K562 (cell line): ENCODE measurements around the gene TNFSF15. TPM values are rescaled to one million over a fixed set of nuclear protein-coding genes. Genes with fewer than 3 reads are reported as not detected.

ENCODE experiments used
- ATAC-seq: fragments of 200-7000 bp; cut with Tn5 transposase; 3 replicates; pipeline ENCODE4 v1.9.1; 2020; ENCODE audit warnings: moderate library complexity
- BruUV-seq: library from RNA; stranded (reverse); fragments of 400-500 nt; replicated peaks from 2 replicates; lab custom pipeline; 2021; lab: Mats Ljungman, UMichigan
- CTCF ChIA-PET: fragments of 300-600 bp; formaldehyde crosslinking; extraction: SDS; loops from one replicate; lab custom pipeline; 2021; ENCODE audit warnings: low intra/inter-chr PET ratio; lab: Yijun Ruan, JAX
- POLR2A ChIA-PET: fragments of 300-600, 350-650 bp; sonication (Branson Sonifier 250); formaldehyde crosslinking; extraction: SDS; loops from one replicate; lab custom pipeline; 2021; ENCODE audit warnings: antibody characterized with exemption, inconsistent platforms; lab: Yijun Ruan, JAX
- DNase-seq, 4 experiments: peaks; one replicate each; pipeline versions ENCODE4 v3.0.0 to v3.0.0-alpha.2; 2011 to 2018; ENCODE audit warnings: low spot score in 3 of 4, mixed read lengths in 3 of 4; ENCODE audit errors: extremely low read depth in 1 of 4
- FAIRE-seq: peaks from 2 replicates; lab custom pipeline; 2011; peaks lifted over from hg19 to GRCh38; lab: Jason Lieb, UNC
- H2AFZ ChIP-seq: 2 replicates; pipeline ENCODE4 v1.6.0; 2011; ENCODE audit warnings: low read depth, low read length, control low read depth, inconsistent platforms
- H3K27ac ChIP-seq: fragments of 200-600 bp; 3 replicates; pipeline ENCODE4 v1.8.0; 2011; ENCODE audit warnings: low read depth, mild to moderate bottlenecking, control low read depth, inconsistent platforms, low read length, moderate library complexity, mixed read lengths; ENCODE audit errors: extremely low read depth
- H3K27me3 ChIP-seq, 2 experiments: fragments of 300-600 bp in 1 of 2; 2 replicates in 1 of 2; 3 replicates in 1 of 2; pipeline versions ENCODE4 v1.6.0 to v1.8.0; 2011; ENCODE audit warnings: inconsistent platforms in 2 of 2, low read length in 2 of 2, mild to moderate bottlenecking in 1 of 2, mixed read lengths in 1 of 2, moderate library complexity in 1 of 2; ENCODE audit not compliant: control insufficient read depth in 2 of 2, insufficient read depth in 2 of 2
- H3K36me3 ChIP-seq: fragments of 300-600 bp; 3 replicates; pipeline ENCODE4 v1.8.0; 2011; ENCODE audit warnings: mild to moderate bottlenecking, low read length, inconsistent platforms; ENCODE audit not compliant: control insufficient read depth, insufficient read depth
- H3K4me1 ChIP-seq, 2 experiments: fragments of 200-600 bp in 1 of 2; replicated peaks in 1 of 2; 2 replicates in 1 of 2; 3 replicates in 1 of 2; pipeline versions ENCODE4 v1.5.1 to v1.8.0; 2011; ENCODE audit warnings: inconsistent platforms in 2 of 2, low read length in 2 of 2, mild to moderate bottlenecking in 1 of 2, mixed read lengths in 1 of 2, moderate library complexity in 1 of 2; ENCODE audit not compliant: control insufficient read depth in 2 of 2, insufficient read depth in 2 of 2
- H3K4me2 ChIP-seq: 2 replicates; pipeline ENCODE4 v1.6.1; 2011; ENCODE audit warnings: low read length, control low read depth, inconsistent platforms, mixed read lengths; ENCODE audit not compliant: insufficient read depth
- H3K4me3 ChIP-seq: fragments of 200-600 bp; sonication (generic), shearing (Covaris generic); 2 replicates; pipeline ENCODE4 v1.5.1; 2016; ENCODE audit warnings: control low read depth, inconsistent platforms
- H3K79me2 ChIP-seq: fragments of 200-600 bp; 3 replicates; pipeline ENCODE4 v1.8.0; 2011; ENCODE audit warnings: low read length, inconsistent platforms; ENCODE audit not compliant: control insufficient read depth, insufficient read depth
- H3K9ac ChIP-seq, 2 experiments: 2 replicates each; pipeline versions ENCODE4 v1.6.0 to v1.6.1; 2011; ENCODE audit warnings: low read depth in 2 of 2, low read length in 2 of 2, control low read depth in 1 of 2, inconsistent platforms in 1 of 2, mild to moderate bottlenecking in 1 of 2, mixed read lengths in 1 of 2; ENCODE audit not compliant: insufficient read depth in 1 of 2
- H3K9me1 ChIP-seq: one replicate; pipeline ENCODE4 v1.6.0; 2011; ENCODE audit warnings: inconsistent platforms, mild to moderate bottlenecking, low read length, moderate library complexity; ENCODE audit not compliant: control insufficient read depth, insufficient read depth
- H3K9me3 ChIP-seq: replicated peaks from 2 replicates; pipeline ENCODE4 v1.5.1; 2011; ENCODE audit warnings: low read depth, low read length, inconsistent platforms; ENCODE audit not compliant: control insufficient read depth, insufficient read depth
- H4K20me1 ChIP-seq: replicated peaks from 2 replicates; pipeline ENCODE4 v1.6.1; 2011; ENCODE audit warnings: low read length, inconsistent platforms, mixed read lengths; ENCODE audit not compliant: control insufficient read depth, insufficient read depth
- C11orf30 ChIP-seq: fragments of 450-650 bp; IDR thresholded peaks from 2 replicates; pipeline ENCODE4 v1.6.1; 2016; ENCODE audit warnings: low read depth, mild to moderate bottlenecking
- CHD2 ChIP-seq: IDR thresholded peaks from 2 replicates; pipeline ENCODE4 v1.6.1; 2011; ENCODE audit warnings: low read depth, low read length
- MAFF ChIP-seq: IDR thresholded peaks from 2 replicates; pipeline ENCODE4 v1.6.1; 2012; ENCODE audit warnings: low read length, improper control_type of control experiment
- MAFG ChIP-seq: fragments of 450-650 bp; conservative IDR thresholded peaks from 2 replicates; pipeline ENCODE4 v1.6.1; 2016; ENCODE audit warnings: missing genetic modification characterization, missing compliant biosample characterization
- MAFK ChIP-seq: IDR thresholded peaks from 2 replicates; pipeline ENCODE4 v1.6.1; 2011; ENCODE audit warnings: low read length, improper control_type of control experiment
- RAD51 ChIP-seq: fragments of 450-650 bp; IDR thresholded peaks from 2 replicates; pipeline ENCODE4 v1.7.1; 2016; ENCODE audit warnings: low read depth, mild to moderate bottlenecking, borderline replicate concordance
- TAF1 ChIP-seq: IDR thresholded peaks from 2 replicates; pipeline ENCODE4 v1.6.1; 2011; ENCODE audit warnings: mild to moderate bottlenecking, low read length, moderate library complexity; ENCODE audit not compliant: insufficient read depth, control insufficient read depth, severe bottlenecking; ENCODE audit errors: extremely low read depth
- TAF9B ChIP-seq: fragments of 450-650 bp; IDR thresholded peaks from 2 replicates; pipeline ENCODE4 v1.6.1; 2018; ENCODE audit warnings: mild to moderate bottlenecking; ENCODE audit not compliant: partially characterized antibody
- ZNF316 ChIP-seq: fragments of 450-650 bp; IDR thresholded peaks from 2 replicates; pipeline ENCODE4 v1.6.1; 2016
- WGBS: fragments of 100-300 bp; shearing (Covaris generic); methylation state at CpG from one replicate; pipeline ENCODE4 v1.1.6; 2016; ENCODE audit warnings: low coverage, mixed read lengths; ENCODE audit not compliant: insufficient coverage; ENCODE audit errors: missing lambda C conversion rate; 5-methylcytosine and 5-hydroxymethylcytosine counted together
- in situ Hi-C: fragments of 300-500 bp; cut with MboI; formaldehyde crosslinking; loops from 4 replicates; pipeline ENCODE4 v1.15.0; 2018; ENCODE audit warnings: inconsistent platforms, mixed read lengths
- intact Hi-C: fragments of 100-400 bp; cut with micrococcal nuclease; formaldehyde crosslinking; loops from 2 replicates; pipeline ENCODE4 v1.14.2; 2022
- polyA plus RNA-seq, 8 experiments: library from polyadenylated mRNA; depleted of rRNA in 4 of 8; stranded (reverse) in 5 of 8; unstranded in 3 of 8; fragments of >200 nt; fragmentation: Nextera tagmentation in 2 of 8; fragmentation: Illumina TruSeq in 1 of 8; extraction: Ambion mirVana in 2 of 8; extraction: Trizol in 1 of 8; gene quantifications; 2 replicates each; pipeline versions ENCODE4 v1.2.1 to v1.2.3, GENCODE V29; 2011 to 2014; ENCODE audit warnings: inconsistent platforms in 1 of 8, missing spikeins in 1 of 8
- total RNA-seq, 7 experiments: library from RNA; depleted of rRNA in 6 of 7; stranded (reverse); fragments of >200 nt in 6 of 7; fragmentation: Illumina TruSeq in 2 of 7; extraction: Trizol in 2 of 7; gene quantifications; 2 replicates each; pipeline versions ENCODE4 v1.2.1 to v1.2.3, GENCODE V29; 2011 to 2021; ENCODE audit warnings: low replicate concordance in 1 of 7
- TF ChIP-seq, protein P1 (sequence below), 2 experiments: IDR thresholded peaks; 2 replicates each; pipeline ENCODE4 v1.6.1; 2012; ENCODE audit warnings: improper control_type of control experiment in 2 of 2, low read depth in 2 of 2, low read length in 2 of 2, borderline replicate concordance in 1 of 2

Gene TNFSF15
- total and polyA plus RNA-seq, 9 of the 15 experiments (the other 6 are each of a cell fraction or from before 2014, with no cell fraction given): not detected

DNA sequence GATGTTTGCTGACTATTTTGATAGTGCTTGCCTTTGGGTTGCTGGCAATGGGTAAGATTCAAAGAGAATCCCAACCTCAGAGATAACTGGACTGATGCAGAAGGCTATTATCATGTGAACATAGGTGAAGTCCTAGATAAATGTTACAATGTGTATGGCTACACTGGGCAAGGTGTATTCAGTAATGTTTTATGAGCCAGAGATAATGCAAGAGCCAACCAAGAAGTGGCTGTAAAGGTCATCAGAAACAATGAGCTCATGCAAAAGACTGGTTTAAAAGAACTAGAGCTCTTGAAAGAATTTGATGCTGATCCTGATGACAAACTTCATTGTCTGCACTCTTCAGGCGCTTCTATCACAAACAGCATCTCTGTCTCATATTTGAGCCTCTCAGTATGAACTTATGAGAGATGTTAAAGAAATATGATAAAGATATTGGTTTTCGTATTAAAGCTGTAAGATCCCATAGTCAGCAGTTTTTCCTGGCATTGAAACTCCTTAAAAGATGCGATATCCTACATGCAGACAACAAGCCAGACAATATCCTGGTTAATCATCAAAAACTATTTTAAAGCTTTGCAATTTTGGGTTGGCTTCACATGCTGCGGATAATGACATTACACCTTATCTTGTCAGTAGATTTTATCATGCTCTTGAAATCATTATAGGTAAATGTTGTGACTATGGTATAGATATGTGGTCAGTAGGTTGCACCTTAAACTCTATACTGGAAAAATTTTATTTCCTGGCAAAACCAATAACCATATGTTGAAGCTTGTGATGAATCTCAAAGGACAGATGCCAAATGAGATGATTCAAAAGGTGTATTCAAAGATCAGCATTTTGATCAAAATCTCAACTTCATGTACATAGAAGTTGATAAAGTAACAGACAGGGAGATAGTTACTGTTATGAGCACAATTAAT lies 41.9 kb upstream of the TNFSF15 start:
- TF ChIP-seq C11orf30 (peak; percentile 54; the same call in 1 of the 2 replicates), MAFG (peak; percentile 53), RAD51 (no peak), TAF9B (no peak), CHD2 (no peak), ZNF316 (peak; percentile 67), TAF1 (no peak), MAFK (peak; percentile 54; the same call in 1 of the 2 replicates), MAFF (peak; percentile 59)
- TF ChIP-seq, protein P1, sequence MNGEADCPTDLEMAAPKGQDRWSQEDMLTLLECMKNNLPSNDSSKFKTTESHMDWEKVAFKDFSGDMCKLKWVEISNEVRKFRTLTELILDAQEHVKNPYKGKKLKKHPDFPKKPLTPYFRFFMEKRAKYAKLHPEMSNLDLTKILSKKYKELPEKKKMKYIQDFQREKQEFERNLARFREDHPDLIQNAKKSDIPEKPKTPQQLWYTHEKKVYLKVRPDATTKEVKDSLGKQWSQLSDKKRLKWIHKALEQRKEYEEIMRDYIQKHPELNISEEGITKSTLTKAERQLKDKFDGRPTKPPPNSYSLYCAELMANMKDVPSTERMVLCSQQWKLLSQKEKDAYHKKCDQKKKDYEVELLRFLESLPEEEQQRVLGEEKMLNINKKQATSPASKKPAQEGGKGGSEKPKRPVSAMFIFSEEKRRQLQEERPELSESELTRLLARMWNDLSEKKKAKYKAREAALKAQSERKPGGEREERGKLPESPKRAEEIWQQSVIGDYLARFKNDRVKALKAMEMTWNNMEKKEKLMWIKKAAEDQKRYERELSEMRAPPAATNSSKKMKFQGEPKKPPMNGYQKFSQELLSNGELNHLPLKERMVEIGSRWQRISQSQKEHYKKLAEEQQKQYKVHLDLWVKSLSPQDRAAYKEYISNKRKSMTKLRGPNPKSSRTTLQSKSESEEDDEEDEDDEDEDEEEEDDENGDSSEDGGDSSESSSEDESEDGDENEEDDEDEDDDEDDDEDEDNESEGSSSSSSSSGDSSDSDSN (IDR thresholded peaks at IDR 0.05; ENCODE audit: borderline replicate concordance in 1 of 2, low read depth in 2 of 2, low read length in 2 of 2): no peak
- H3K9me3 ChIP-seq: no peaks in the 10 kb centered on the region
- H4K20me1 ChIP-seq: no peaks in the 10 kb centered on the region
- DNase-seq (no peak), FAIRE-seq (no peak), ATAC-seq (no peak)
- no peaks in the 10 kb centered on the region for H3K27me3 ChIP-seq
- ChIA-PET CTCF (no interaction called here), POLR2A (interaction anchor here (1.2 kb wide), 1 partner anchor 10 kb away, joined by 3 read pairs; no protein-coding TSS in a partner anchor)
- no peaks in the 10 kb centered on the region for H3K9me1 ChIP-seq
- no peak overlapping the region for H3K9ac ChIP-seq
- no TSS peak for BruUV-seq
- H3K36me3 ChIP-seq: no peaks in the 10 kb centered on the region
- intact Hi-C loops: no loop called here
- H3K4me2 ChIP-seq: no peak overlapping the region
- H2AFZ ChIP-seq: no peak overlapping the region
- H3K4me3 ChIP-seq: no peak overlapping the region
- H3K27ac ChIP-seq: no peak overlapping the region
- WGBS: 2% methylated on average over 4 of the region's 4 CpGs
- in situ Hi-C loops: no loop called here
- H3K79me2 ChIP-seq: no peaks in the 10 kb centered on the region
- H3K4me1 ChIP-seq: no peaks in the 10 kb centered on the region
